GM10248 (cell line): ENCODE measurements around the gene UCKL1.
"Not testable (repeated sequence)": the region's sequence is repeated elsewhere in the genome, so short reads cannot be mapped to it uniquely, and the experiment has no call there.

Experiments used
- CTCF ChIA-PET: fragments of 300-600 bp; sonication (Branson Sonifier 250); formaldehyde crosslinking; extraction: SDS; loops from one replicate; lab custom pipeline; 2021; ENCODE audit warnings: antibody characterized with exemption; lab: Yijun Ruan, JAX
- POLR2A ChIA-PET: fragments of 350-650 bp; sonication (Branson Sonifier 250); formaldehyde crosslinking; extraction: SDS; loops from one replicate; lab custom pipeline; 2020; ENCODE audit warnings: antibody characterized with exemption; lab: Yijun Ruan, JAX
- DNase-seq: peaks from one replicate; pipeline ENCODE4 v3.0.0; 2012; ENCODE audit errors: extremely low spot score
- TF ChIP-seq, protein P1 (sequence below): IDR thresholded peaks from 2 replicates; pipeline ENCODE4 v1.5.1; 2012; ENCODE audit warnings: mild to moderate bottlenecking, low read depth; ENCODE audit errors: extremely low read depth, missing control alignments, control extremely low read depth

Gene UCKL1

DNA sequence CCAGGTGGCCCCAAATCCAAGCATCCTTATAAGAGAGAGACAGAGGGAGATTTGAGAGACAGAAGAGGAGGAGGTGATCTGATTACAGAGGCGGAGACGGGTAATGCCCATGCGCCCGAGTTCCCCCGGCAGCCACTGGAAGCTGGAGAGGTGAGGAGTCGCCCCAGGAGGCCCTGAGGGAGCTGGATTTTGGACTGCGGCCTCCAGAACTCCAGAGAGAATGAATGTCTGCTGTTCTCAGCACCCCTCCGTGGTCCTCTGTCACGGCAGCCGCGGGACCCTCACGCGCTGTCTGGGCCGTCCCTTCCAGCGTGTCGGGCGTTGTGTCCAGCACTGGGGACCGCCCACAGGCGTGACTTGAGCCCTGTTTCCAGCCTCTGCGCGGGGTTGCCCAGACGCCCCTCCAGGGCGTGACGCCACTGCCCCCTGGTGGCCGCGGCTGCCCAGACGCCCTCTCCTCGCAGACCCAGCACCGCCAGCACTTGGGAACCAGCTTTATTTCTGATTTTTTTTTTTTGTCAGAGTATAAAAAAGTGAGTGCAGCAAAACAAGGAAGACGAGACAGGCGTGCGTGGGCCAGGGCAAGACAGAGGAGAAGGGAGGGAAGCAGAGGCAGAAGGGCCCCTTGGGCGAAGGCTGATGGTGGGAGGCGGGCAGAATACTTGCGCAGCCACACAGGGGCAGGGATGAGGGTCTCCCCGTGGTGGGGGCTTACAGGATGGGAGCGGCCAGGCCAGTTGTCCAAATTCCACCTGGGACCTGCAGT is 17.6 kb upstream of the UCKL1 start:
- peak; percentile 86 for DNase-seq
- CTCF ChIA-PET: interaction anchor here (0.6 to 4.6 kb wide), 31 partner anchors 8 to 438 kb away, joined by 3 to 33 read pairs (median 4); partner anchors contain the start of gene C20orf204
- POLR2A ChIA-PET: no interaction called here
- TF ChIP-seq, protein P1, sequence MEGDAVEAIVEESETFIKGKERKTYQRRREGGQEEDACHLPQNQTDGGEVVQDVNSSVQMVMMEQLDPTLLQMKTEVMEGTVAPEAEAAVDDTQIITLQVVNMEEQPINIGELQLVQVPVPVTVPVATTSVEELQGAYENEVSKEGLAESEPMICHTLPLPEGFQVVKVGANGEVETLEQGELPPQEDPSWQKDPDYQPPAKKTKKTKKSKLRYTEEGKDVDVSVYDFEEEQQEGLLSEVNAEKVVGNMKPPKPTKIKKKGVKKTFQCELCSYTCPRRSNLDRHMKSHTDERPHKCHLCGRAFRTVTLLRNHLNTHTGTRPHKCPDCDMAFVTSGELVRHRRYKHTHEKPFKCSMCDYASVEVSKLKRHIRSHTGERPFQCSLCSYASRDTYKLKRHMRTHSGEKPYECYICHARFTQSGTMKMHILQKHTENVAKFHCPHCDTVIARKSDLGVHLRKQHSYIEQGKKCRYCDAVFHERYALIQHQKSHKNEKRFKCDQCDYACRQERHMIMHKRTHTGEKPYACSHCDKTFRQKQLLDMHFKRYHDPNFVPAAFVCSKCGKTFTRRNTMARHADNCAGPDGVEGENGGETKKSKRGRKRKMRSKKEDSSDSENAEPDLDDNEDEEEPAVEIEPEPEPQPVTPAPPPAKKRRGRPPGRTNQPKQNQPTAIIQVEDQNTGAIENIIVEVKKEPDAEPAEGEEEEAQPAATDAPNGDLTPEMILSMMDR: peak; percentile 98

DNA sequence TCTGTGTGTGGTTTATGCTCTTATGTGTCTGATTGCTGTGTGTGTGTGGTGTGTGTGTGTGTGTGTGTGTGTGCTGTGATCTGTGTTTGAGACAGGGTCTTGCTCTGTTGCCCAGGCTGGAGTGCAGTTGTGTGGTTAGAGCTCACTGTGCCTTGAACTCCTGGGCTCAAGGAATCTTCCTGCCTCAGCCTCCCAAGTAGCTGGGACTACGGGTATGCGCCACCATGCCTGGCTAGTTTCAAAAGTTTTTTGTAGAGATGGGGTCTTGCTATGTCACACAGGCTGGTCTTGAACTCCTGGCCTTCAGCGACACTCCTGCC is 16.9 kb upstream of the UCKL1 start:
- ChIA-PET CTCF (interaction anchor here (0.8 to 4.6 kb wide), 19 partner anchors 9 to 435 kb away, joined by 3 to 33 read pairs (median 6); partner anchors contain the start of gene C20orf204), POLR2A (interaction anchor here (0.6 kb wide), 1 partner anchor 10 kb away, joined by 4 read pairs; no protein-coding TSS in a partner anchor)
- DNase-seq: no peak
- TF ChIP-seq, protein P1: no peak

DNA sequence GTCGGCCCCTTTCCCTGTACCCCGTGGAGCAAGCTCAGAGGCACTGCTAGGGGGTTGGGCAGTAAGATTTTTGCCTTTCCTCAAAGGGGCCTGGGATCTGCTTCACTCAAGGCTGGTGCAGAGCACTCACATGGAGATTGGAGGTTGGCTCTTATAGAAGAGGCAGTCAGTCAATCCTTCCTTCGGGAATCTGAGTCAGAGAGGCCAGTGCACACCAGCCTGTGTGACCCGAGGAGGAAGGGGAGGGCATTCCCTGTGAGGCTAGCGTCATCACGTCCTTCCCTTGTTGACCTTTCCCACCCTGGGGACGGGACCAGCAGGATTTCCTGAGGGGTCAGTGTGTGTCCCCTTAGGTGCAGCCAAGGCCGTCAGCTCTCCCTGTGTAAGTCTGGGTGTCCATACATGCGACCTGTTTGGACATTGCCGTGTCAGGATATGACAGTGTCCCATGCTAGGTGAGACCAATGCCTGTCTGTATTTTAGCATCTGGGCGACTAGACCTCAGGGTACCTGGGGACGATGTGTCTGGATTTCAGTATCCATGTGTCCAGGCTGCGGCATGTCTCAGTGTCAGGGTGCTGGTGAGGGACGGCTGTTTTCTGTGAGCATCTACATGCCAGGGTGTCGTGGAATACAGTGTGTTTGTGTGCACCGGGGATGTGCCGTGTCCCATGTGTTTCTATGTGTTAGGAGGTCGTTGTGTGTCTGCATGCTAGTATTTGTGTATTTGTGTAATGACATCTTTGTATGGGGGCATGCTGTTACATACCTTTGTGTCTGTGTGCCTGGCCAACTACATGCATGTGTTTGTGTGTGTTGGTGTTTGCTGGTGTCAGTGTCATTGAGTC is 16.3 kb upstream of the UCKL1 start:
- TF ChIP-seq, protein P1: no peak
- CTCF ChIA-PET: interaction anchor here (1.0 to 4.6 kb wide), 7 partner anchors 19 to 91 kb away, joined by 3 to 33 read pairs (median 7); partner anchors contain the start of gene C20orf204

DNA sequence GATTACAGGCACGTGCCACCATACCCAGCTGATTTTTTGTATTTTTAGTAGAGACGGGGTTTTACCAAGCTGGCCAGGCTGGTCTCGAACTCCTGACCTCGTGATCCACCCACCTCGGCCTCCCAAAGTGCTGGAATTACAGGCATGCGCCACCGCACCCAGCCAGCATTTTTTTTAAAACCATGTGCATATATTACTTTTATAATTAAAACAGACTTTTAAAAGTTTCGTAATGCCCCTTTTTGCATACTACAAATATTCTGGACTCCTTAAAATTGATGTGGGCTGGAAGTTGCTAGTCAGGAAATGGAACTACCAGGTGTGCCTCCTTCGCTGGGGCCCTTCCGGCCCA is 15.7 kb upstream of the UCKL1 start:
- CTCF ChIA-PET: interaction anchor here (4.6 kb wide), 1 partner anchor 66 kb away, joined by 33 read pairs; the partner anchor contains the start of gene C20orf204
- DNase-seq, POLR2A ChIA-PET: not testable (repeated sequence)

More for the DNA sequence above, 16.3 kb upstream of the UCKL1 start:
- POLR2A ChIA-PET: interaction anchor here (0.6 kb wide), 1 partner anchor 10 kb away, joined by 4 read pairs; no protein-coding TSS in a partner anchor
- DNase-seq: no peak

DNA sequence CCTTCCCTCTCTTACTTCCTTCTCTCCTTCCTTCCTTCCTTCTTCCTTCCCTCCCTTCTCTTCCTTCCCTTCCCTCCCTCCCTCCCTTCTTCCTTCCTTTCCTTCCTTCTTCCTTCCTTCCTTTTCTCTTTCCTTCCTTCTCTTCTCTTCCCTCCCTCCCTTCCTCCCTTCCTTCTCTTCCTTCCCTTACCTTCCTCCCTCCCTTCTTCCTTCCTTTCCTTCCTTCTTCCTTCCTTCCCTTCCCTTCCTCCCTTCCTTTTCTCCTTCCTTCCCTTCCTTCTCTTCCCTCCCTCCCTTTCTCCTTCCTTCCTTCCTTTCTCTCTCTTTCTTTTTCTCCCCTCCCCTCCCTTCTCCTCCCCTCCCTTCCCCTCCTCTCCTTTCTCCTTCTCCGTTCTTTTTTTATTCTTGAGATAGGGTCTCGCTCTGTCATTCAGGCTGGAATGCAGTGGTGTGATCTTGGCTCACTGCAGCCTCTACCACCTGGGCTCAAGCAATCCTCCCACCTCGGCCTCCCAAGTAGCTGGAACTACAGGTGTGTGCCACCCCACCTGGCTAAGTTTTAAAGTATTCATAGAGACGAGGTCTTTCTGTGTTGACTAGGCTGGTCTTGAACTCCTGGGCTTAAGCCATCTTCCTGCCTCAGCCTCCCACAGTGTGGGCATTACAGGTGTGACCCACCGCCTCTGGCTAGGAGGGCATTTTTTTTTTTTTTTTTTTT is 14.7 kb upstream of the UCKL1 start:
- ChIA-PET CTCF (no interaction called here), POLR2A (no interaction called here)
- no peak for DNase-seq
- TF ChIP-seq, protein P1: no peak

DNA sequence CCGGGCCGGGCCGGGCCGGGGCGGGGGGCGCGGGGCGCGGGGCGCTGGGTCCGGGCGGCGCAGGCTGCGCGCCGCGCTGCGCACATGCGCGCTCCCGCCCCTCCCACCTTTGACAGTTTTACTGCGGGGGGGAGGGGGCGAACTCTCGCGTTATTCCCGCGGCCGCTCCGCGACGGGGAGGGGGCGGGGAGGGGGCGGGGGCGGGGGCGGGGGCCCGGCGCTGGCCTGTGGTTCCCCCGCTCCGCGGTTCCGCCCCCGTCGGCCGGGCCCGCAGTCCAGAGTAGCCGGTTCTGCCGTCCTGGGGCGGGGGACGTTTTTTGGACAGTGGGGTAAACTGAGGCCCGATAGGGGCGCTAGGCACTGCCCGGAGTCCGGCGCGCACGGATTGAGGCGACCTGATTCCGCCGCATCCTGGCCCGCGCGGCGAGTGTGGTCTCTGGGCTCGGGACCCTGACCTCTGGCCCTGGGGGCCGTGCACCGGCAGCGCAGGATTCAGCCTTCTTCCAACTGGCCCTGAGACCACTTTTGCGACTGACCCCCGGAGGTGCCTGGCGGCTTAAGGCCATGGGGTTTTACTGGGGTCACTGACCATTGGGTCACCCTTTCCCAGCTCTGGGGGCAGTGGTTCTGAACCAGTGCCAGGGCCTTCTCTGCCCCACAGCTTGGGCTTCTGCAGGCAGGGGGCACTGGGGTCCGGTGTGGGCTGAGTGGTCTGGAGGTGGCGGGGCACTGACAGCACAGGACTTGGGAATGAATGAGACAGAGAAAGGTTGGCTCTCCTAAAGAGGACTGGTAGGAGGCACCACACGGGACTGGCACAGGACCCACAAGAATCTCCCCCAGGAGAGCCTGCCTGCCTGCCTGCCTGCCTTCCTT is 13.9 kb upstream of the UCKL1 start, which contains the start of gene ZNF512B:
Gene ZNF512B (minus strand): TSS at position 93 of the 876 bp plus-strand sequence. CDS start 1,980 bp downstream, outside the sequence.
- CTCF ChIA-PET: no interaction called here
- DNase-seq: peak; percentile 86
- TF ChIP-seq, protein P1: no peak
- POLR2A ChIA-PET: no interaction called here
